Breast epithelium (tissue), 4 donors: ENCODE data around the gene ZNF831. TPM values are rescaled to one million over a fixed set of nuclear protein-coding genes. Genes with fewer than 3 reads are reported as not detected.

Experiments used
- DNase-seq, 2 donors: peaks; one replicate each; pipeline ENCODE4 v3.0.0-alpha.2; 2019; ENCODE audit warnings: low spot score in 2 of 2
- H3K27ac ChIP-seq, 2 donors: fragments of 200-600 bp; sonication (generic) in 1 of 2; one replicate each; pipeline ENCODE4 v1.5.1; 2016 to 2019; ENCODE audit warnings: mild to moderate bottlenecking in 1 of 2
- H3K27me3 ChIP-seq, 2 donors: fragments of 200-600 bp; sonication (generic) in 1 of 2; one replicate each; pipeline versions ENCODE4 v1.5.1 to v1.6.0; 2017 to 2019; ENCODE audit warnings: control low read depth in 1 of 2, mild to moderate bottlenecking in 1 of 2
- H3K36me3 ChIP-seq: fragments of 200-600 bp; one replicate; pipeline ENCODE4 v1.5.1; 2019
- H3K4me1 ChIP-seq, 2 donors: fragments of 200-600 bp; sonication (generic); one replicate each; pipeline ENCODE4 v1.5.1; 2016 to 2019; ENCODE audit warnings: control low read depth in 1 of 2
- H3K4me3 ChIP-seq, 3 donors: fragments of 200-600 bp; sonication (generic); 1 replicate in 2 of 3; 2 replicates in 1 of 3; pipeline ENCODE4 v1.5.1; 2016 to 2019; ENCODE audit warnings: mild to moderate bottlenecking in 3 of 3, moderate library complexity in 2 of 3
- H3K9me3 ChIP-seq, 2 donors: fragments of 200-600 bp; sonication (generic) in 1 of 2; one replicate each; pipeline ENCODE4 v1.5.1; 2016 to 2019; ENCODE audit warnings: control low read depth in 1 of 2
- CTCF ChIP-seq, 3 donors: fragments of 450-650 bp; IDR thresholded peaks; one replicate each; pipeline ENCODE4 v1.5.1; 2016 to 2017; ENCODE audit warnings: antibody characterized with exemption in 3 of 3, mild to moderate bottlenecking in 3 of 3, moderate library complexity in 3 of 3
- POLR2A ChIP-seq: fragments of 450-650 bp; IDR thresholded peaks from one replicate; pipeline ENCODE4 v1.6.1; 2016; ENCODE audit warnings: antibody characterized with exemption, mild to moderate bottlenecking, moderate library complexity
- POLR2AphosphoS5 ChIP-seq, 3 donors: sonication (generic); formaldehyde crosslinking; IDR thresholded peaks; one replicate each; pipeline ENCODE4 v1.6.1; 2017; ENCODE audit warnings: antibody characterized with exemption in 3 of 3
- intact Hi-C: fragments of 100-400 bp; cut with DNase I; formaldehyde crosslinking; loops from one replicate; pipeline ENCODE4 v1.15.1; 2023; ENCODE audit warnings: low total_unique reads
- total RNA-seq, 3 donors: library from RNA; depleted of rRNA; stranded (reverse); fragments of >200 nt; gene quantifications; one replicate each; pipeline ENCODE4 v1.1.0, GENCODE V29; 2016

The ZNF831 gene
- total RNA-seq, 3 donors from 2014 or later, result 0.48 to 1.6 (median 1.2) TPM

- Histone ChIP-seq H3K4me3 (no peak overlapping the region), H3K27me3 (no peaks in the 10 kb centered on the region), H3K27ac (no peak overlapping the region), H3K36me3 (no peaks in the 10 kb centered on the region), H3K9me3 (no peaks in the 10 kb centered on the region), H3K4me1 (no peaks in the 10 kb centered on the region)
- no peak for TF ChIP-seq POLR2AphosphoS5 (IDR thresholded peaks at IDR 0.05)
- intact Hi-C loops, result no loop called here
- DNase-seq, result no peak
Measured at GRCh38 chr20:59235226-59235625, 71.6 kb downstream of the ZNF831 start.

- no peak overlapping the region for H3K27ac ChIP-seq
- no peaks in the 10 kb centered on the region for H3K27me3 ChIP-seq
- H3K4me3 ChIP-seq, result no peak overlapping the region
- no peaks in the 10 kb centered on the region for H3K36me3 ChIP-seq
- no peaks in the 10 kb centered on the region for H3K4me1 ChIP-seq
- intact Hi-C loops, result no loop called here
- no peaks in the 10 kb centered on the region for H3K9me3 ChIP-seq
- no peak for DNase-seq
- no peak for TF ChIP-seq POLR2A
- TF ChIP-seq CTCF (IDR thresholded peaks at IDR 0.05), result no peak
Measured at GRCh38 chr20:59240006-59240405, 76.4 kb downstream of the ZNF831 start.

GRCh38 chr20:59242714-59243626 lies 79.3 kb downstream of the ZNF831 start:
- DNase-seq, result no peak
- H3K4me3 ChIP-seq, result no peak overlapping the region
- H3K4me1 ChIP-seq, result no peaks in the 10 kb centered on the region
- no peaks in the 10 kb centered on the region for H3K9me3 ChIP-seq
- H3K27me3 ChIP-seq, result no peaks in the 10 kb centered on the region
- peak overlapping the region in 1 of 2 donors; percentile 7 for H3K27ac ChIP-seq
- intact Hi-C loops, result no loop called here
- H3K36me3 ChIP-seq, result no peaks in the 10 kb centered on the region
- TF ChIP-seq POLR2A, result no peak
- TF ChIP-seq CTCF (IDR thresholded peaks at IDR 0.05), result no peak
- TF ChIP-seq POLR2AphosphoS5 (IDR thresholded peaks at IDR 0.05), result no peak

GRCh38 chr20:59246691-59247400 lies 83.2 kb downstream of the ZNF831 start:
- H3K4me3 ChIP-seq, result no peak overlapping the region
- TF ChIP-seq CTCF (IDR thresholded peaks at IDR 0.05), result no peak
- TF ChIP-seq POLR2A, result no peak
- TF ChIP-seq POLR2AphosphoS5 (IDR thresholded peaks at IDR 0.05), result no peak
- intact Hi-C loops, result no loop called here
- no peaks in the 10 kb centered on the region for H3K36me3 ChIP-seq
- no peaks in the 10 kb centered on the region for H3K4me1 ChIP-seq
- H3K27me3 ChIP-seq, result no peaks in the 10 kb centered on the region
- H3K9me3 ChIP-seq, result no peaks in the 10 kb centered on the region
- DNase-seq, result no peak
- no peak overlapping the region for H3K27ac ChIP-seq

- Histone ChIP-seq H3K4me3 (no peak overlapping the region), H3K9me3 (no peaks in the 10 kb centered on the region), H3K36me3 (no peaks in the 10 kb centered on the region), H3K4me1 (no peaks in the 10 kb centered on the region), H3K27me3 (no peaks in the 10 kb centered on the region), H3K27ac (no peak overlapping the region)
- intact Hi-C loops, result no loop called here
- TF ChIP-seq POLR2A, result no peak
- no peak for TF ChIP-seq POLR2AphosphoS5 (IDR thresholded peaks at IDR 0.05)
- no peak for TF ChIP-seq CTCF (IDR thresholded peaks at IDR 0.05)
- no peak for DNase-seq
Measured at GRCh38 chr20:59247731-59248684, 84.4 kb downstream of the ZNF831 start.
